A673 (cell line): ENCODE results near the gene HOXA13.

Experiments
- CTCF ChIP-seq: fragments of 300-800, 200-600 bp; sonication (generic); conservative IDR thresholded peaks from 2 replicates; pipeline ENCODE4 v1.5.1; 2017; ENCODE audit warnings: low read depth, mild to moderate bottlenecking, antibody characterized with exemption, low read length, moderate library complexity, mixed read lengths
- EZH2 ChIP-seq: fragments of 200-600 bp; sonication (generic); IDR thresholded peaks from 2 replicates; pipeline ENCODE4 v1.6.1; 2017; ENCODE audit warnings: borderline replicate concordance, low read depth, mild to moderate bottlenecking, mixed read lengths, antibody characterized with exemption, low read length; ENCODE audit not compliant: poor library complexity, severe bottlenecking

- TF ChIP-seq CTCF = no peak
- TF ChIP-seq EZH2 = no peak
Measured at GRCh38 chr7:27237735-27238334, 37.9 kb upstream of the HOXA13 start.
